CD4-positive, alpha-beta T cell treated with Interleukin-12 subunit alpha and Interleukin-12 subunit beta, for 1 hour (primary cell): ENCODE data around the gene ACAP1.

Source experiments
- DNase-seq: peaks from one replicate; pipeline ENCODE4 v3.0.0-alpha.2; 2020

The ACAP1 gene, protein sequence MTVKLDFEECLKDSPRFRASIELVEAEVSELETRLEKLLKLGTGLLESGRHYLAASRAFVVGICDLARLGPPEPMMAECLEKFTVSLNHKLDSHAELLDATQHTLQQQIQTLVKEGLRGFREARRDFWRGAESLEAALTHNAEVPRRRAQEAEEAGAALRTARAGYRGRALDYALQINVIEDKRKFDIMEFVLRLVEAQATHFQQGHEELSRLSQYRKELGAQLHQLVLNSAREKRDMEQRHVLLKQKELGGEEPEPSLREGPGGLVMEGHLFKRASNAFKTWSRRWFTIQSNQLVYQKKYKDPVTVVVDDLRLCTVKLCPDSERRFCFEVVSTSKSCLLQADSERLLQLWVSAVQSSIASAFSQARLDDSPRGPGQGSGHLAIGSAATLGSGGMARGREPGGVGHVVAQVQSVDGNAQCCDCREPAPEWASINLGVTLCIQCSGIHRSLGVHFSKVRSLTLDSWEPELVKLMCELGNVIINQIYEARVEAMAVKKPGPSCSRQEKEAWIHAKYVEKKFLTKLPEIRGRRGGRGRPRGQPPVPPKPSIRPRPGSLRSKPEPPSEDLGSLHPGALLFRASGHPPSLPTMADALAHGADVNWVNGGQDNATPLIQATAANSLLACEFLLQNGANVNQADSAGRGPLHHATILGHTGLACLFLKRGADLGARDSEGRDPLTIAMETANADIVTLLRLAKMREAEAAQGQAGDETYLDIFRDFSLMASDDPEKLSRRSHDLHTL

DNA sequence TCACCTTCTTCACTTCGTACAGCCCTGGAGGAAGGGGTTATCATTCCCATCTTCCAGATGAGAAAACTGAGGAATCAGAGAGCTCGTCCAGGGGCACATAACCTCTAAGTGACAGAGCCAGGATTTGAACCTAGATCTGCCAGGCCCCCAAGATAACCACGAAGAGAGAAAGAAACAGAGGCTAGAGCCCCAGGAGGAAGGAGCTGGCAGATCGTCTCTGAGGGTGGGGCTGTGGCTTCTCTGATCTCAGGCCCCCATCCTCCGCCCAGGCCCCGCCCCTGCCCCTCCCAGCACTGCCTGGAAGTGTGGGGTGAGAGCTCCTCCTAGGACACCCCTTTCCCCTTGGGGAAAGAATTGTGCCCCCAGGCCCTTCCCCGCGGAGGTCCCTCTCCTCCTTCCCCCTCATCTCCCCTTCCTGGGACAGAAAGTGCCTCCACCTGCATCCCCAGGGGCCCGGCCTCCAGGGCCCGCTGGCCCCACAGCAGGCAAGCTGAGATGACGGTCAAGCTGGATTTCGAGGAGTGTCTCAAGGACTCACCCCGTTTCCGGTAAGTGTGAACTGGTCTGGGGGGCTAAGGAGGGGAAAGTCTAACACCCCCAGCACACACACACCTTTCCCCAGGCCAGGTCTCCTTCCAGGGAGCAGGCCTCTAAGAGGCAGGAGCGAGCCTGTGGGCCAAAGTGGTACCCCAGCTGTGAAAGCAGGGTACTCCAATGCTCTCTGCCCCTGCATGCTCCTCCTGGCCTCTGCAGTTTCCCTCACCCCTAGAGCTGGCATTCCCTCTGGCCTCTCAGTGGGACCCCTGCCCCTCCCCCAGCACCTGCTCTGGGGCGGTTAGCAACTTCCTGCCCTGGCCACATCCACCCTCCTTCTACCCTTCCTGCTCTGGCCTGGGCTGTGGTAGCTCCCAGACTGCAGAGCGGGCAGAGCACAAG is at the start of gene ACAP1:
ACAP1 (plus strand) TSS at position 290 of the 936 bp plus-strand sequence; CDS start at position 496, 206 bp downstream.
- DNase-seq: peak; percentile 87

DNA sequence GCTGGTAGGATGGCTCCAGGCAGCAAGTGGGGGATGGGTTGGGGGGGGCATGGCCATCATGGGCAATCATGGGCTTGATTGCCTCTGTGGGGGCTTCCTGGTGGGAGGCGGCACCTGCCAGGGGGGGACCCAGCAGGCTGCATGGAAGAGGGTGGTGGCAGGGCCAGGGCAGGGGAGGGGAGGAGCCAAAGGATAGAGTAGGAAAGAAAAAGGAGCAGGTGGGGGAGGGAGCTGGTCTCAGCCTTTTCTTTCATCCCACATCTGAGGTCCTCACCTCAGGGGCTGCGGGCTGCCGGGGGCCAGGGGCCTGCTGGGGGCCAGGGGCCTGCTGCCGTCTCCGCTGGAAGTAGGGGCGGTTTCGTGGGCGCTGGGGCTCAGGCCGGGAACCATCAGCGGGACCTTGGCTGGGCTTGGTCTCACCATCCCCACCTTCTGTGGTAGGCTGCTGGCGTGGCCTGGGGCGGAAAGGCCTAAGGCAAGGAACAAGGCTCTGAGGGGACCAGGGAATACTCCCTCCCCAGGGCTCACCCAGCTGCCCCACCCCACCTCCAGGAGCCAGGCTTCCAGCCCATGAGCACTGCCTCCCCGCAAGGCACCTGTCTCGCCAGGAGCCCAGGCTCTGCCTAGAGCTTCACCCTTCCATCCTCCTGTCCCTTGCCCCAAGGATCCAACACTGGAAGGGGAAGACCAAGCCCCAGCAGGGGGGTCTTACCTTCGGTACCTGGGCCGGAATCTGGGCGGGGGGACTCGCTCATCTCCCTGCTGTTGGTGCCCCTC is 46.9 kb upstream of the ACAP1 start:
- DNase-seq: no peak

DNA sequence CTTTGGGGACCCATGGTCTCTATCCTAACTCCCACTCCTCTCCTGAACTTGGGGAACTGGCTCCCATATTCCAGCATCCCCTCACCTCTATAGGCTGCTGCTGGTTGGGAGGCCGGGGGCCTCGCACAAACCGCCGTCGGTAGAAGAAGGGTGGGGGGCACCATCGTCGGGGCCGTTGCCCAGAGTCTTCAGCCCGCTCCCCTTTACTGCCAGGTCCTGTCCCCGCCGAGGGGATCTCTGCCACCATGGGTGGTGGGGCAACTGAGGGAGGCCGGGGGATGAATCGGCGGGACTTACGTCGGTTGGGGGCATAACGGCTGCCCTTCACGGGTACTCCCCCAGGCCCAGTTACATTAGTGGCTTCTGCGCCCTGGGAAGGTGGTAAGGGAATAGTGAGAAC is 46.2 kb upstream of the ACAP1 start:
- no peak for DNase-seq

DNA sequence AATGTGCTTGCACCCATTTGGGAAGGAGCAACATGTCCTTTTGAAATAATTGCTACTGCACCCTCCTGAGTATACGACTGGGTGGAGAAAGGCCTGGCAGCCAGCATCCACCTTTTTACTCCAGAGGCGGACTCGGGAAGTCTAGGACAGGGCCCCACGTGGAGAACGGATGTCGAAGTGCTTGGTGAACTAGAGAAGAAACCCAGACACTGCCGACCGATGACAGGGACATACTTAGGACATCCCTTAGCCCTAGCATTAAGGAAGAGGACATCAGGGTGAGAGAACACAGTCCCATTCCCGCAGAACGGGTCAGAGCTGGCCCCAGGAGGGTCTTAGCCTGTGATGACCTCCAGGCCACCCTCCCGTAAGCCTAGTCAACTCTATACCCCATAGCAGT is 45.6 kb upstream of the ACAP1 start:
- no peak for DNase-seq

DNA sequence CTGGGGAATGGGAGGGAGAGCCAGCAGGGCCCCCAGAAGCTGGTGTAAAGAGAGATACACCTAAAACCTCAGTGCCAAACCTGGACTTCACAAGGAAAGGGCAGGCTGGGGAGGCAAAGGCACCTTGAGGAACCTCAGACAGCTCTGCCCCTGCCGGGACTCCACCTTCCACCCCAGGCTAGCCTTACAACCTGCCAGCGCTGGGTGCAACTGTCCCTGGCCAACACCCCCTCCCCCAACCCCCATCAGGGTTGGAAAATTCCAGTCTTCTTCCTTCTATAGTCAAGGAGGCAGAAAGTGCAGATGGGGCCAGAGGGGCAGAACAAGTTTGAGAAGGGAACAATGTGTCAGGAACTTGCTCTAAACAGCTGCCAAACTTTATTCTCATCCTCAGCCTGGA is 44.1 kb upstream of the ACAP1 start:
- no peak for DNase-seq

DNA sequence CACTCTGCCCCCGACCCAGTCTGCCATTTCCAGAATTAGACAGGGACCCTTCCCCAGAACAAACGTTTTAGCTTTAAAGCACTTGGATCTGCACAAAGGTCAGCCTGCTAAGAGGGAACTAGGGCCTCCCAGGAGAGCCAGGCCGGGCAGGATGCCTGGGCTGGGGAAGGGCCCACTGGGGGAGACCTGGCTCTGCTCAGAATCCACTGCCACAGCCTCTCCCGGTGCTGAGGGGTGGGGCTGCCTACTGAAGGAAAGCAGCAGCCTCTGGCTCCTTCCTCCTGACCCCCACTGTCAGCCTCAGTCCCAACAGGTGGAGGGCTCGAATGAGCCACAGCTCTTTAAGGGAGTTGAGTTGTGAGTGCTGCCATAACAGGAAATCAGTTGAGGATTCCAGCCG is 43.6 kb upstream of the ACAP1 start:
- DNase-seq: no peak

DNA sequence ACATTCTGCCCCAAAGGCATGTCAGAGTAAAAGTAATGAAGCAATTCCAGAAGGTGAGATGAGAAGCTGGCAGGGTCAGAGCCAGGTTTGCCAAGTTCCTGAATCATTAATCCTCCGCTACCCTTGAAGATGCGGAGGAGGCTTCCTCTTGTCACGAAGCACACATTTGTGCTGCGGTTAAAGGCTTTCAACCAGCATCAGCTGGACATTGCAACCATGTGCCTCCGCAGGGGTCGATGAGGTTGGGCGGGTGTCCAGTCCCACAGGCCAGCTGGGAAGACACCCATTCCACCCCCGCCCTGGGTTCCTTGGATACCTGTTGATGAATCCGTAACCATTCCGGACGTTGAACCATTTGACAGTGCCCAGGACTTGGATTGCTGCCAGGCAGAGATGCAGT is 43.2 kb upstream of the ACAP1 start:
- DNase-seq: no peak

DNA sequence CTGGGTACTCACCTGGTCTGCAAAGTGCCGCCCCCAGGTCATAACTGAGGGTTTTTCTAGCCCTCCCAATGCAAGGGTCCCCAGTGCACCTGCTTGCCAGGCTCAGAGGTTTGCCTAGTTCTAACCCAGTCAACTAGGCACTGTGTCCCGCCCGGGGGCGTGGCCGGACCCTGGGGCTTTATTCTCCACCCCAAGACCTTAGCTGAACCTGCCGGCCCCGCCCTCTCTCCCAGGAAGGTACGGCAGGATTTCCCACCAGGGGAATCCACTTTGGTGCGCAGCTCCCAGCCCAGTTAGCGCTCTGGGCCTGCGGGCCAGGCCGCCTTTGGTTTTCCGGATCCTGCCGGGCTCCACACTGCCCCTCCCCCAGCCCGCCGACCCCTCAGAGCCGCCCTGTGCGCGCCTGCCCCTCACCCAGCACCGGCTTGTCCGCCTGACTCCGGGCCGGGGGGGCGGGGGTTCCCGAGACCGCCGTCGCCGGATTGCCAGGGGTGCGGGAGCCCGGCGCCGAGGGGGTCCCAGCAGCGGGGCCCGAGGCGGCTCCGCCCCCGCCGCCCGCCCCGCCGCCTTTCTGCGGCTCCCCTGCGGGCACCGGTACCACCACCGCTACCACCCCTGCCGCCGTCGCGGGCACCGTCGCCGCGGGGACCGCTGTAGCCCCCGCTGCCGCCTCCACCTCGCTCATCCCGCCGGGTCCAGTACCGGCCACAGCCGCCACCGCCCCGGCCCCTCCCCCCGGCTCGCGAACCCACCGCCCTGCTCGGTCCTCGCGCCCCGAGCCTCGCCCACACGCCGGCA is 42.3 kb upstream of the ACAP1 start:
- DNase-seq: no peak

DNA sequence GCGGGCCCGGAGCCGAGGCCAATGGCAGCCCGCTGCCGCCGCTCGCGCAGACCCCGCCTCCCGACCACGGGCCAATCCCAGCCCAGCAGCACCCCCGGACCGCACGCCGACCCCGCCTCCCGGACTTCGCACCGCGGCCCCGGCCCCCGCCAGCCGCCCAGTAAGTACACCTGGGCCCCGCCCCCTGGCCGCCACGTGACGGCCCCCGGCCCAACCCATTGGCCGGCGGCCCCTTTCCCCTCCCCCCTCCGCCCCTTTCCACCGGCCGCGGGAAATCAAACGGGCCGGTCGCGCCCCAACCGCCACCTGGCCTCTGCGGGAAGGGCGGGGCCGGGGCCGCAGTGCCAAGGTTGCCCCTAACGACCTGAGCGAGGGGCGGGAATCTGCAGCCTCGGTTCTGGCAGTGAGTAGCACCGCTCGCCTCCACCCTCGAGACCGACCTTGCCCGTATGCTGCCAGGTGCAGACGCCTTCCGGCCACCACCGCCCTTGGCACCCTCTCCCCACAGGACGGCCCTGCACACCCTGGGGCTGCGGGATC is 41.6 kb upstream of the ACAP1 start, which contains the start of gene YBX2:
YBX2 (minus strand) TSS at position 26 of the 540 bp plus-strand sequence. CDS start 139 bp downstream, outside the sequence.
- peak; percentile 87 for DNase-seq

DNA sequence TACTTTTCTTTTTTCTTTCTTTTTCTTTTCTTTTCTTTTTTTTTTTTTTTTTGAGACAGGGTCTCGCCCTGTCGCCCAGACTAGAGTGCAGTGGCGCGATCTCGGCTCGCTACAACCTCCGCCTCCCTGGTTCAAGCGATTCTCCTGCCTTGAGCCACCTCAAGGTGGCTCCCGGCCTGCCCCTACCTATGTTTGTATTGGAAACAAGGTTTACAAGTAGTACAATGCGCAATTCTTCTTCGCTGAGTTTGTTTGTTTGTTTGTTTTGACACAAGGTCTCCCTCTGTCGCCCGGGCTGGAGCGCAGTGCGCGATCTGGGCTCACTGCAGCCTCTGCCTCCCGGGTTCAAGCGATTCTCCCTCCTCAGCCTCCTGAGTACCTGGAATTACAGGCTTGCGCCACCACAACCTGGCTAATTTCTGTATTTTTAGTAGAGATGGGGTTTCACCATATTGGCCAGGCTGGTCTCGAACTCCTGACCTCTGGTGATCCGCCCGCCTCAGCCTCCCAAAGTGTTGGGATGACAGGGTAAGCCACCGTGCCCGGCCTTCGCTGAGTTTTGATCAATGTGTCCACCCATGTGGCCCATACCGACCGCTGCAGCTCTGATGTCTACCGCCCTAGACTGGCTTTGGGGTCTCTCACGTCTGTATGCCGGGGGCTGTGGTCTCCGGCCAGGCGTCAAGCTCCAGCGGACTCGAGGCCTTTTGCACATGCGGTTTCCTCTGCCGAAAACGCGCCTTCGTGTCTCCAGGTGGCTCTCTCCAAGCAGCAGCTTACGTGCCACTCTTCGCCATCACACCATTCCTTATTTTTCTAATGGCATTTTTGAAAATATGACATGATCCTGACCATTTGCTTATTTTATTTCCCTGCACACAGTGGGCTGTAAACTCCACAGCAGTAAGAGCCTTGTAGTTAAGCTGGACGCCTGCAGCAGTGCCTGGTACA is 40.8 kb upstream of the ACAP1 start:
- DNase-seq: no peak

DNA sequence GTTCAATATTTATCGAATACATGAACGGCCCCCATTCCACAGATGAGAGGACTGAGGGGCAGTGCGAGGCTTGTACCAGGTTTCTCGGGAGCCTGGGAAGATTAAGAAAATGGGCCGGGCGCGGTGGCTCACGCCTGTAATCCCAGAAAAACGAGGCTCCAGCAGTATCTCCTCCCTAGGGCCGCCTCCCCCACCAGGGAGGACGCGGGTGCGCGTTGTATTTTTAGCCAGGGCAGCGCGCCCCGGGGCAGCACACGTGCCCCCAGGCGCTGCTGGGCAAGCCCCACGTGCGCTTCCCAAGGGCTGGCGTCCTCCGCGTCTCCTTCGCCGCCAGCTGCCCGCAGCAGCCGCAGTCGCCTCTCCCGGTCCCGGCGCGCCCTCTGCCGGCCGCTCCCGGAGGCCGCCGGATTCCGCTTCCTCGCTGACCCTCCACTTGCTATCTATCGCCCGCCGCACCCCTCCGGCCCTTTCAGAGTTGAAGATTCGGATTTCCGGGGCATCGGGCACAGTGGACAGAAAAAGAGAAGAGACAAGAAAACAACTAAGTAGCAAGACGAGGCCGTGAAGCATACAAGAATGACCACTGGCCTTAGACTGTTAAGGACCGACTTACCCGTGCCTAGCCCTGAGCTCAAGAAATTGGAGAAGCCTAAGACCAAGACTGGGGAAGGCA is 40.0 kb upstream of the ACAP1 start:
- DNase-seq: peak; percentile 78

DNA sequence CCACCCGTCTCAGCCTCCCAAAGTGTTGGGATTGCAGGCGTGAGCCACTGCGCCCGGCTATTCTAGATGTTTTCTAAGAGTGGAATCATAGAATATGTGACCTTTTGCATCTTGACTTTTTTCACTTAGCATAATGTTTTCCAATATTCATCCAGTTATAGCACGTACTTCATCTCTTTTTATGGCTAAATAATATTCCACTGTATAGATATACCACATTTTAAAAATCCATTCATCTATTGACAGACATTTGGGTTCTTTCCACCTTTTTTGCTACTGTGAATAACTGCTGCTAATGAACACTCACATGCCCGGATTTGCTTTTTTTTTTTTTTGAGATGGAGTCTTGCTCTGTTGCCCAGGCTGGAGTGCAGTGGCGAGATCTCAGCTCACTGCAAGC is 32.1 kb upstream of the ACAP1 start:
- DNase-seq: no peak

DNA sequence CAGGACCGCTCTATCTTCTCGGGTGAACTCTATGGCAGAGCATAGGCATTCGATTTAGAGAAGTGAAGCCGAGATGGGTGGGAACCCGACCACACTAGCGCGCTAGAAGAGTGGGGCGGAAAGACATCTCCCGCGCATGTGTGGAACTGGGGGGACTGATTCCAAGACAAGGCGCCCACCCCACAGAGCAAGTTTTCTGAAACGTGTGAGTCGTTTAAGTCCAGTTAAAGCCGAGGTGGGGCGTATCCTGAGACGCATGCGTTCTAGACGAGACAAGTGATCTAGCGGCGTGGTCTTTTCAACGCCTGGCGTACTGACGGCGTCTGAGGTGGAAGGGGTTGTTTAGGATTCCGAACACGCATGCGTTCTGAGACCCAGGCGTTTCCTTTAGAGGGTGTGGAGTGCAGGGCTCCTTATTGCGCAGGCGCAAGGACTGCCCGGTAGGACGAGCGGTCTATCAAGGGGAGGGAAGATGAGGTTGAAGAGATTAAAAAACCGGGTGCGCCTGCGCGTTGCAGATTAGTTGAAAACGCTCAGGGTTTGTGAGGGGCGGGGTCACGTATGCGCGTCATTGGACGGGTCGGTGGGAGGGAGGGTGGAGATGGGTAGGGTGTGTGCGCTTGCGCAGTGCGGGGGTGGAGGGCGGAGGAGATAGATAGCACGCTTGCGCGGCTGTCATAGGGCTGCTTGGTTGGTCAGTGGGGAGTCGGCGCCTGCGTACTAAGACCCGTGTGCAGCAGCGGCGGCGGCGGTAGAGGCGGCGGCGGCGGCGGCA is 29.2 kb upstream of the ACAP1 start, which contains the start of gene EIF5A:
EIF5A (plus strand) TSS at position 718 of the 775 bp plus-strand sequence. CDS start 2,008 bp downstream, outside the sequence.
- peak; percentile 100 for DNase-seq

DNA sequence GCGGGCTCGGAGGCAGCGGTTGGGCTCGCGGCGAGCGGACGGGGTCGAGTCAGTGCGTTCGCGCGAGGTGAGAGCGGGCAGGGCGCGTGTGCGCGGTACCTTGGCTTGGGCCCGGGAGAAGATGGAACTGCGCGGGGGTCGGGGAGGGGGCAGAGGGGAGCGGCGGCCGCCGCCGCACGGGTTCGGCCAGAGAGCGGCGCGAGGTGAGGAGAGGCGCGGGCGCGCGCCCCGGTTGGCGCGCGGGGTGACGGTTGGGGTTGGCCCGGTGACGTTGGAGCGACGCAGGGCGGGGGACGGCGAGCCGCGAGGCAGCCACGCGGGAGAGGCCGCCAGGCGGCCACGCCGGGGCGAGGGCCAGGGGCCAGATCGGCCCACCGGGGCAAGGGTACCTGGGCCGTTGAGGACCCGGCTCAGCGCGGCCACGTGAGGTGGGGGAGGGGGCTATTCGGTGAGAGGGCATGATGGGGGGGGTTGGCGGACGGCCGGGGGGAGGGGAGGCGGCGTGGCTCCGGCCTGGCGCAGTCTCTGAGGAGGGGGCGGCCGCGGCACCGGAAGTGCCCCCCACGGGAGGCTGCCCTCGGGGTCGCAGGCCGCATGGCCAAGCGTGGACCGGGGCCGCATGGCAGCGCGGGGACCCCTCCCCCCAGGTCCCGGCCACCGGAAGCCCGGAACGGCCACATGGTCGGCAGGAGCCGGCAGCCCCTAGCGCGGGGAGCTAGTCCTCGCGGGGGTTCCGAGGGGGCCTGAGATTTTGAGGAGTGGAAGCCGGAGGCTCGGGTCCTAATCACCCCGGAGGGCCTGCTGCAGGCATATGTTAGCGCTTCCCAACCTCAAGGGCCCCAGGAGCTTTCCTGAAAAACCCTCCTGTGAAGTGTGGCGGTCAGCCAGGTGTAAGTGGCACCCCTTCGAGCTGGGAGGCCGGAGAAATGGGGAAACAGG is 28.4 kb upstream of the ACAP1 start:
- DNase-seq: peak; percentile 67

DNA sequence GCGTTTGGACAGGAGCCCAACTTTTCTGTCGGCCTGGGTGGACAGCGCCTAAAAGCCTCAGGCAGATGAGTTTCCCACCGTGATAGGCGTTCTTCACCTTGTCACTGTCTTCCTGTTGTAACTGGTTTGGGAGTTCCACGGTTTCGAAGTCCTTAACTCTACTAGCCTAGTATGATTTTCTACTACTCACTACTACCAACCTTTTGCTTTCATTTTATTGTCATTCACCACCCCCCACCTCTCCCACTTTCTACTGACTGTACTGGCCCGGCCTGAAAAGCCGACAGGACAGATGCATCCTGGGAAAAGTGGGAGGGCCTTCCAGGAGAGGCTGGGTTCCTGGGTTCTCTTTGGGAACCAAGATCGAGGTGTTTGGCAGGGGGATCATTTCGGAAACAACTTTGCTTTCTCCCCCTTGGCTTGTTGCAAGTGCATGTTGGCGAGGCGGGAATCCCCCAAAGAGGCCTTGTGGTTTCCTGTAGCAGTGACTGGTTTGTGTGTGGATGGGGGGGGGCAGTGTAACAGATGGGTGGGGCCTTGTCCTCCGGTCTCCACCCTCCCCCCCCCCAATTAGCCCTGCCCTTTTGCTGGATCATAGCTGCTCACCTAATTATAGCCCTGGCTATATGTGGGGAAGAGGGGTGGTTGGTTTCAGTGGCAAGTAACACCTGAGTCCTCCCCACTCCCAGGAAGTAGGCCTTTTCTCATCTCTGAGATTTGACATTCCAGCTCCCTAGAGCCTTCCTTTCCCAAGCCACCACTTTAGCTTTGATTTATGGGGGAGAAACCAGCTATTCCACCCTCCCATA is 27.5 kb upstream of the ACAP1 start:
- DNase-seq: peak; percentile 94

DNA sequence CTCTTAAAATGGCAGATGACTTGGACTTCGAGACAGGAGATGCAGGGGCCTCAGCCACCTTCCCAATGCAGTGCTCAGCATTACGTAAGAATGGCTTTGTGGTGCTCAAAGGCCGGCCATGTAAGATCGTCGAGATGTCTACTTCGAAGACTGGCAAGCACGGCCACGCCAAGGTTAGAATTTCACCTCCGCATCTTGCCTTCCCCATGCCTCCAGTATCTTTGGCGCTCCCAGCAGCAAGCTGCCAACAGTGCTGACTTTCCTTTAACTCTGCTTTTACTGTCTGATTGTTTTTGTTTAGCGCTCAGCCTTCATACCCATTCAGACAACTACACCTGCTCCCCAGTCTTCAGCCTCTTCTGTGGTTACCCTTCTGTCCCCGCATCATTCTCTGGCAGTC is 26.7 kb upstream of the ACAP1 start:
- DNase-seq: no peak
